ENCODE results near the gene NME4. TPM values are rescaled to one million over a fixed set of nuclear protein-coding genes. Genes with fewer than 3 reads are reported as not detected.

NME4 gene
- total RNA-seq, 2 donors from 2014 or later, result 45.4 to 45.8 TPM

DNA sequence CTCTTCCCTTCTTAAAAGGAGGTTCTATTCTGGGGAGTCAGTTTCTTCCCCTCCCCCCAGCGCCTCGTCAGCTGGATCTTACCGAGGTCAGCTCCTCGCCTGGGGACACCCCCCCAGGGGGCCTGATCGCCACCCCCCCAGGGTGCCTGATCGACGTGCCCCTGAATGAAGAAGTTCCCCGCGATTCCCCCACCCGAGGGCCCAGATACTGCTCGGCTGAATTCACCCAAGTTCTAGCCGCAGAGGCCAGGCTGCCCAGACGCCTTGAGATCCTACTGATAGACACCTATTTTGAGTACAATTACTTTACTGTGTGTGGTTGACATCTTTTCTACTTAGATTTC is 29.9 kb downstream of the NME4 start:
- no peak for TF ChIP-seq CTCF (IDR thresholded peaks at IDR 0.05)
- Histone ChIP-seq H3K4me3 (peak overlapping the region; percentile 71 to 73), H3K36me3 (no peaks in the 10 kb centered on the region), H3K27me3 (no peaks in the 10 kb centered on the region), H3K4me1 (peaks cover 0 to 39% of the 10 kb centered on the region in 2 donors), H3K9me3 (no peaks in the 10 kb centered on the region), H3K27ac (peak overlapping the region; percentile 51 to 81)
- DNase-seq (ENCODE audit: low spot score), result no peak

DNA sequence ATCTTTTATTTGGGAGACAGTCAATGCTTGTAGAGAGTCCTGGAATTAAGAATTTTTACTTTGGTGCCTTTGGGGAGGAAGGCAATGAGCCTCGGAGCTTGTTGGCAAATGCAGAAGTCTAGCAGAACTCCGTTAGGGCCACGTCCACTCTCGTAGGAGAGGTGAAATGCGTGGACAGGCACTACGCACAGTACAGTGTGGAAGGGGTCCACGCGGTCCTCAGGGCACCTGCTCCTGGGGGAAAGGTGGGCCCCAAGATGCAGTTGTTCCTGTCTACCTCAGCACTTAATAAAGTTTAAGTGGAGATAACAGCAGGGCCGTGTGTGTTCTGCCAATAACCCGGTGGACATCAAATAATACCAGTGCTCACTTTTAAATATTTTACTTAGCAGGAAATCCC is 30.3 kb downstream of the NME4 start:
- Histone ChIP-seq H3K4me1 (peaks cover 0 to 39% of the 10 kb centered on the region in 2 donors), H3K9me3 (no peaks in the 10 kb centered on the region), H3K27me3 (no peaks in the 10 kb centered on the region), H3K4me3 (peak overlapping the region; percentile 71 to 73), H3K36me3 (no peaks in the 10 kb centered on the region), H3K27ac (peak overlapping the region; percentile 51 to 81)
- no peak for DNase-seq (ENCODE audit: low spot score)
- no peak for TF ChIP-seq CTCF (IDR thresholded peaks at IDR 0.05)

DNA sequence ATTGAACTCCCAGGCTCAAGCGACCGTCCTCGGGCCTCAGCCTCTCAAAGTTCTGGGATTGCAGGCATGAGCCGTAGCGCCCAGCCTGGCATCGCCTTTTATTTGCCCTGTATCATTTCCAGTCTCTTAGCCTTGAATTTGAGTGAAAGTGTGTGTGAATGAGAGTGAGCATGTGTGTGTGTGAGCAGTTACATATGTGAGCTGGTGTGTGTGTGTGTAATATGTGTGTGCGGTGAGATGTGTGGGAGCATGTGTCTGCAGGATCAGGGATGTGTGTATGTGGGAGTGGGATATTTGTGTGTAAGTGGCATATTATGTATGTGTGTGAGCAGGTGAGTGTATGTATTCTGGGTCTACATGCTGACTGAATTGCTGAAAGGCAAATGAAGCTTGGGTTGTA is 33.9 kb downstream of the NME4 start:
- H3K27ac ChIP-seq, result no peak overlapping the region
- TF ChIP-seq CTCF (IDR thresholded peaks at IDR 0.05), result no peak
- no peak for DNase-seq (ENCODE audit: low spot score)
- peaks cover 0 to 19% of the 10 kb centered on the region in 2 donors for H3K4me1 ChIP-seq
- no peaks in the 10 kb centered on the region for H3K9me3 ChIP-seq
- no peak overlapping the region for H3K4me3 ChIP-seq
- no peaks in the 10 kb centered on the region for H3K27me3 ChIP-seq
- no peaks in the 10 kb centered on the region for H3K36me3 ChIP-seq

- Histone ChIP-seq H3K27me3 (no peaks in the 10 kb centered on the region), H3K4me3 (no peak overlapping the region), H3K9me3 (no peaks in the 10 kb centered on the region), H3K4me1 (no peaks in the 10 kb centered on the region), H3K27ac (no peak overlapping the region), H3K36me3 (no peaks in the 10 kb centered on the region)
- TF ChIP-seq CTCF (IDR thresholded peaks at IDR 0.05), result no peak
- no peak for DNase-seq (ENCODE audit: low spot score)
Observed at GRCh38 chr16:440627-441026, 43.6 kb downstream of the NME4 start.

GRCh38 chr16:441447-441846 is 44.4 kb downstream of the NME4 start:
- DNase-seq (ENCODE audit: low spot score), result no peak
- H3K9me3 ChIP-seq, result no peaks in the 10 kb centered on the region

More at GRCh38 chr16:441447-441846, 44.4 kb downstream of the NME4 start:
- Histone ChIP-seq H3K27me3 (no peaks in the 10 kb centered on the region), H3K4me1 (no peaks in the 10 kb centered on the region), H3K4me3 (no peak overlapping the region), H3K27ac (no peak overlapping the region), H3K36me3 (no peaks in the 10 kb centered on the region)
- TF ChIP-seq CTCF (IDR thresholded peaks at IDR 0.05), result no peak

All from right atrium auricular region (tissue), 2 donors.